ENCODE data around the gene AAK1. TPM values are rescaled to one million over a fixed set of nuclear protein-coding genes. Genes with fewer than 3 reads are reported as not detected.

The AAK1 gene
- total RNA-seq, 1 donor from 2014 or later, result 45.5 TPM

DNA sequence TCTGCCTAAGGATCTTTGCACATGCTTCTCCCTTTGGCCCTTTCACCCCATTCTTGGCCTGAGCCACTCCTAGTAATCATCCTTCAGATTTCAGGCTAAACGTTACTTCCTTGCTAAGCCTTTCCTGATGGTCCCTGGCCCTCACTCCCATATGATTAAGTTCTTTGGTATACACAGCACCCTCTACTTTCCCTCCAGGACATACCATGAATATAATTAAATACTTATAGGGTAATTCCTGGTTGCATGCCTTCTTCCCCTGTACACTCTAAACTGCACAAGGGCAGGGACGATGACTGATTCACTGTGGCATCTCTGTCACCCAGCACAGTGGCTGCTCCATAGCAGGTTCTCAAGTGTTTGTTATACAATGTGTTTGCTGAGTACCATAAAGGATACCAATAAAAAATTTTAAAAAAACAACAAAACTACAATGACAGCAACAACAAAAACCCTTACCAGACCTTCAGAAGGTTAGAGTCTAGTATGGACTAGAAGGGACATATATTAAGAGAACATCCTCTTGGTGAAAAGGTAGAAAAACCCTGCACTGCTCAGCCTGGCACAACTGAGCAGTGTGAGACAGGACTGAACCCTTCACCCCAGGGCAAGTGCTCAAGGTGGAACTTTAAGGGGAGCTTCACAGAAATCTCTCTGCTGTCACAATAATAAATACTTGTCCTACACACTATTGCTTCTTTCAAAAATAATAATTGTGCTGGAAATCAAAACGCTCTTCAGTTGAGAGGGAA is 76.2 kb downstream of the AAK1 start:
- DNase-seq (ENCODE audit: extremely low spot score, unreplicated experiment), result no peak
- Mint-ChIP-seq H3K36me3 (peaks cover 4% of the 10 kb centered on the region), H3K4me1 (ENCODE audit: unreplicated experiment) (peaks cover 22% of the 10 kb centered on the region), H3K4me3 (peak overlapping the region; percentile 12), H3K27me3 (no peaks in the 10 kb centered on the region), H3K9me3 (no peaks in the 10 kb centered on the region), H3K27ac (peak overlapping the region; percentile 89)
- TF ChIP-seq, protein P1, sequence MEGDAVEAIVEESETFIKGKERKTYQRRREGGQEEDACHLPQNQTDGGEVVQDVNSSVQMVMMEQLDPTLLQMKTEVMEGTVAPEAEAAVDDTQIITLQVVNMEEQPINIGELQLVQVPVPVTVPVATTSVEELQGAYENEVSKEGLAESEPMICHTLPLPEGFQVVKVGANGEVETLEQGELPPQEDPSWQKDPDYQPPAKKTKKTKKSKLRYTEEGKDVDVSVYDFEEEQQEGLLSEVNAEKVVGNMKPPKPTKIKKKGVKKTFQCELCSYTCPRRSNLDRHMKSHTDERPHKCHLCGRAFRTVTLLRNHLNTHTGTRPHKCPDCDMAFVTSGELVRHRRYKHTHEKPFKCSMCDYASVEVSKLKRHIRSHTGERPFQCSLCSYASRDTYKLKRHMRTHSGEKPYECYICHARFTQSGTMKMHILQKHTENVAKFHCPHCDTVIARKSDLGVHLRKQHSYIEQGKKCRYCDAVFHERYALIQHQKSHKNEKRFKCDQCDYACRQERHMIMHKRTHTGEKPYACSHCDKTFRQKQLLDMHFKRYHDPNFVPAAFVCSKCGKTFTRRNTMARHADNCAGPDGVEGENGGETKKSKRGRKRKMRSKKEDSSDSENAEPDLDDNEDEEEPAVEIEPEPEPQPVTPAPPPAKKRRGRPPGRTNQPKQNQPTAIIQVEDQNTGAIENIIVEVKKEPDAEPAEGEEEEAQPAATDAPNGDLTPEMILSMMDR (conservative IDR thresholded peaks at IDR 0.05), result no peak

DNA sequence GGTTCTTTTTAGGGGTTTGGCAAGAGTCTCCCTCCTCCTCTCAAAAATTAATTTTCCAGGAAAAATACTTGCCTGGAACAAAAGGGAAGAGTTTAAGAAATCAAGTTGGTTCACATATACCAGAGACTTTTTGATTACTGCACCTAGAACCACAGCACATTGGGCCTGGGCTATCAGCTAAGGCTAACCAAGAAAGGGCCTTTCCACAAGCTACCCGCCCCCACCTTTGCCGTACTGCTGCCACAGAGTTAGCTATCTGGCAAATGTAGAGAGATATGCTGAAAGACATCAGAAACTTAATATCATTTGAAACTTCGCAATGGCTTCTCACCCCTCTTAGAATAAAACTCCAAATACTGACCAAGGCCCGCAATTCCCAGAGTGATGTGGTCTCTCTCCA is 76.9 kb downstream of the AAK1 start:
- TF ChIP-seq, protein P1 (conservative IDR thresholded peaks at IDR 0.05), result no peak
- peak overlapping the region; percentile 12 for H3K4me3 Mint-ChIP-seq
- H3K27me3 Mint-ChIP-seq, result no peaks in the 10 kb centered on the region
- DNase-seq (ENCODE audit: extremely low spot score, unreplicated experiment), result no peak
- no peaks in the 10 kb centered on the region for H3K9me3 Mint-ChIP-seq
- H3K27ac Mint-ChIP-seq, result peak overlapping the region; percentile 89
- H3K36me3 Mint-ChIP-seq, result peaks cover 4% of the 10 kb centered on the region
- peaks cover 22% of the 10 kb centered on the region for H3K4me1 Mint-ChIP-seq (ENCODE audit: unreplicated experiment)

DNA sequence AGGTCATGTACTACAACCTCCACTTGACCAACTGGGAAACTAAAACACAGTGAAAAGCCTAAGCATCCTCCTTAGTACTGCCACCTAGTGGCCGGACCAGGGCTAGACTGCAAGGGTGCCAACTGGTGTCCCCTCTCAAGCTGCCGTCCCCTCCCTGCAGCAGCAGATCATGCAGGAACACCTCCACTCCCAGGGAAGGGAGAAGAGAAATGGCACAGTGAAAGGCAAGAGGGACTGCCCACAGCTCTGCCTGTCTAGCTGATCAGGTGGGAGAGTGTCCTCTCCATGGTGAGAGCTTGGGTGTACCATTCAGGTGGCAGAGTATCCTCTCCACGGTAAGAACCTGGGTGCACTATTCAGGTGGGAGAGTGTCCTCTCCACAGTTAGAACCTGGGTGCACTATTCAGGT is 78.1 kb downstream of the AAK1 start:
- Mint-ChIP-seq H3K4me1 (ENCODE audit: unreplicated experiment) (peaks cover 14% of the 10 kb centered on the region), H3K4me3 (no peak overlapping the region), H3K27me3 (no peaks in the 10 kb centered on the region), H3K36me3 (peaks cover 4% of the 10 kb centered on the region), H3K27ac (no peak overlapping the region), H3K9me3 (no peaks in the 10 kb centered on the region)
- peak; percentile 72 for DNase-seq (ENCODE audit: extremely low spot score, unreplicated experiment)
- TF ChIP-seq, protein P1 (conservative IDR thresholded peaks at IDR 0.05), result peak; percentile 82

DNA sequence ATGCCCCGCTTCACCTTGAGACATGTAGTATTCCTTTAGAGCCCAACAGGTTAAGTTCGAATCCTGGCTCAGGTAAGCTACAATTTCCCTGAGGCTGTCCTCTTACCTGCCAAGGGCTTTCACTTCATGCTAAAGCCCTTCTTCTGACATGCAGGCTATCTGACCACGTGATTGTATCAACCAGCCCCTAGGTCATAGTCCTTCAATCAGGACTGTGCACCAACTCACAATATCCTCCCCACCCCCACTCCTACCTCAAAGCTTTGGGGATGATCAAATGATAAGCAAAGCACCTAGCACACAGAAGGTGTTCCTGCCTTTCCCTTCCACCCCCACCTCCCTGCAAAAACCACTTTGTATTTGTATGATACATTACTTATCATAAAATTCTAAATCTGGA is 78.9 kb downstream of the AAK1 start:
- DNase-seq (ENCODE audit: extremely low spot score, unreplicated experiment), result no peak
- H3K27me3 Mint-ChIP-seq, result no peaks in the 10 kb centered on the region
- H3K4me1 Mint-ChIP-seq (ENCODE audit: unreplicated experiment), result peaks cover 14% of the 10 kb centered on the region
- H3K27ac Mint-ChIP-seq, result no peak overlapping the region
- TF ChIP-seq, protein P1 (conservative IDR thresholded peaks at IDR 0.05), result no peak
- H3K36me3 Mint-ChIP-seq, result peaks cover 4% of the 10 kb centered on the region
- no peak overlapping the region for H3K4me3 Mint-ChIP-seq
- H3K9me3 Mint-ChIP-seq, result no peaks in the 10 kb centered on the region

DNA sequence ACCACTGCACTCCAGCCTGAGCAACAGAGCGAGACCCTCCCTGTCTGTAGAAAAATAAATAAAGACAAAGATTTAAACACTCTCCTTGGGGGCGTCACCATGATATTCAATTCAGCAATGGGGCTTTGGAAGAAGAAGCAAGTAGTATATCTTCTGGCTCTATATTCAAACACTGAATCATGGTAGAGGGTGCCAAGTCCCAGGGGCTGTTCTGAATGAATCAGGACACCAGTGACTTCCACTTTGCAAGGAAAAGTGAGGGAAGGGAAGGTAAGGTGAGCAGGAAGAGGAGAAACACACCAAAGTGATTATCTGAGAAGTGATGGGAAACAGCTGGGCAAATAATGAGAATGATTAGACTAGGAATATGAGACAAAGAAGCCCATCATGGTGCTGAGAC is 80.5 kb downstream of the AAK1 start:
- H3K36me3 Mint-ChIP-seq, result peaks cover 4% of the 10 kb centered on the region
- no peak overlapping the region for H3K4me3 Mint-ChIP-seq
- DNase-seq (ENCODE audit: extremely low spot score, unreplicated experiment), result no peak
- TF ChIP-seq, protein P1 (conservative IDR thresholded peaks at IDR 0.05), result no peak
- H3K4me1 Mint-ChIP-seq (ENCODE audit: unreplicated experiment), result peaks cover 16% of the 10 kb centered on the region
- H3K27me3 Mint-ChIP-seq, result no peaks in the 10 kb centered on the region
- H3K9me3 Mint-ChIP-seq, result no peaks in the 10 kb centered on the region
- H3K27ac Mint-ChIP-seq, result no peak overlapping the region
